Neural crest cell (in vitro differentiated cells): ENCODE data around the gene SYT15. TPM values are rescaled to one million over a fixed set of nuclear protein-coding genes. Genes with fewer than 3 reads are reported as not detected.

ENCODE experiments used
- DNase-seq: peaks from one replicate; pipeline ENCODE4 v3.0.0; 2021; ENCODE audit warnings: low read depth, mixed read lengths, low spot score
- H3K27ac Mint-ChIP-seq: one replicate; pipeline ENCODE4 v1.8.0; 2021; ENCODE audit warnings: mild to moderate bottlenecking, mixed read lengths; ENCODE audit not compliant: unreplicated experiment
- H3K27me3 Mint-ChIP-seq: 2 replicates; pipeline ENCODE4 v1.8.0; 2021; ENCODE audit warnings: low read depth, mild to moderate bottlenecking, mixed read lengths
- H3K36me3 Mint-ChIP-seq: 2 replicates; pipeline ENCODE4 v1.8.0; 2021; ENCODE audit warnings: low read depth, mild to moderate bottlenecking, mixed read lengths
- H3K4me1 Mint-ChIP-seq: 2 replicates; pipeline ENCODE4 v1.8.0; 2021; ENCODE audit warnings: mixed read lengths
- H3K4me3 Mint-ChIP-seq: one replicate; pipeline ENCODE4 v1.8.0; 2021; ENCODE audit warnings: mild to moderate bottlenecking, mixed read lengths
- H3K9me3 Mint-ChIP-seq: 2 replicates; pipeline ENCODE4 v1.8.0; 2021; ENCODE audit warnings: mixed read lengths
- total RNA-seq: library from RNA; stranded (reverse); gene quantifications from 2 replicates; pipeline ENCODE4 v1.2.1, GENCODE V29; 2021
- TF ChIP-seq, protein P1 (sequence below): fragments of 200-600 bp; sonication (generic); conservative IDR thresholded peaks from 2 replicates; pipeline ENCODE4 v1.5.0; 2021; ENCODE audit warnings: antibody characterized with exemption, mild to moderate bottlenecking

SYT15 gene
- total RNA-seq, 1 donor from 2014 or later, result 1.6 TPM

GRCh38 chr10:46547541-46548497 is 31.1 kb upstream of the SYT15 start:
- Mint-ChIP-seq H3K27me3 (peaks cover 12% of the 10 kb centered on the region), H3K4me1 (no peaks in the 10 kb centered on the region), H3K4me3 (no peak overlapping the region), H3K9me3 (no peaks in the 10 kb centered on the region), H3K36me3 (no peaks in the 10 kb centered on the region), H3K27ac (no peak overlapping the region)
- DNase-seq, result no peak
- TF ChIP-seq, protein P1, sequence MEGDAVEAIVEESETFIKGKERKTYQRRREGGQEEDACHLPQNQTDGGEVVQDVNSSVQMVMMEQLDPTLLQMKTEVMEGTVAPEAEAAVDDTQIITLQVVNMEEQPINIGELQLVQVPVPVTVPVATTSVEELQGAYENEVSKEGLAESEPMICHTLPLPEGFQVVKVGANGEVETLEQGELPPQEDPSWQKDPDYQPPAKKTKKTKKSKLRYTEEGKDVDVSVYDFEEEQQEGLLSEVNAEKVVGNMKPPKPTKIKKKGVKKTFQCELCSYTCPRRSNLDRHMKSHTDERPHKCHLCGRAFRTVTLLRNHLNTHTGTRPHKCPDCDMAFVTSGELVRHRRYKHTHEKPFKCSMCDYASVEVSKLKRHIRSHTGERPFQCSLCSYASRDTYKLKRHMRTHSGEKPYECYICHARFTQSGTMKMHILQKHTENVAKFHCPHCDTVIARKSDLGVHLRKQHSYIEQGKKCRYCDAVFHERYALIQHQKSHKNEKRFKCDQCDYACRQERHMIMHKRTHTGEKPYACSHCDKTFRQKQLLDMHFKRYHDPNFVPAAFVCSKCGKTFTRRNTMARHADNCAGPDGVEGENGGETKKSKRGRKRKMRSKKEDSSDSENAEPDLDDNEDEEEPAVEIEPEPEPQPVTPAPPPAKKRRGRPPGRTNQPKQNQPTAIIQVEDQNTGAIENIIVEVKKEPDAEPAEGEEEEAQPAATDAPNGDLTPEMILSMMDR, result no peak

GRCh38 chr10:46548498-46549090 is 30.3 kb upstream of the SYT15 start:
- Mint-ChIP-seq H3K4me1 (no peaks in the 10 kb centered on the region), H3K4me3 (no peak overlapping the region), H3K27me3 (peaks cover 7% of the 10 kb centered on the region), H3K27ac (no peak overlapping the region), H3K9me3 (no peaks in the 10 kb centered on the region), H3K36me3 (no peaks in the 10 kb centered on the region)
- TF ChIP-seq, protein P1, result no peak
- DNase-seq, result no peak

- no peak overlapping the region for H3K4me3 Mint-ChIP-seq
- DNase-seq, result no peak
- TF ChIP-seq, protein P1, result no peak
- no peaks in the 10 kb centered on the region for H3K4me1 Mint-ChIP-seq
- H3K9me3 Mint-ChIP-seq, result no peaks in the 10 kb centered on the region
- no peaks in the 10 kb centered on the region for H3K36me3 Mint-ChIP-seq
- H3K27ac Mint-ChIP-seq, result no peak overlapping the region
- H3K27me3 Mint-ChIP-seq, result no peaks in the 10 kb centered on the region
These were observed 29.5 kb upstream of the SYT15 start for GRCh38 chr10:46549171-46550075.

DNA sequence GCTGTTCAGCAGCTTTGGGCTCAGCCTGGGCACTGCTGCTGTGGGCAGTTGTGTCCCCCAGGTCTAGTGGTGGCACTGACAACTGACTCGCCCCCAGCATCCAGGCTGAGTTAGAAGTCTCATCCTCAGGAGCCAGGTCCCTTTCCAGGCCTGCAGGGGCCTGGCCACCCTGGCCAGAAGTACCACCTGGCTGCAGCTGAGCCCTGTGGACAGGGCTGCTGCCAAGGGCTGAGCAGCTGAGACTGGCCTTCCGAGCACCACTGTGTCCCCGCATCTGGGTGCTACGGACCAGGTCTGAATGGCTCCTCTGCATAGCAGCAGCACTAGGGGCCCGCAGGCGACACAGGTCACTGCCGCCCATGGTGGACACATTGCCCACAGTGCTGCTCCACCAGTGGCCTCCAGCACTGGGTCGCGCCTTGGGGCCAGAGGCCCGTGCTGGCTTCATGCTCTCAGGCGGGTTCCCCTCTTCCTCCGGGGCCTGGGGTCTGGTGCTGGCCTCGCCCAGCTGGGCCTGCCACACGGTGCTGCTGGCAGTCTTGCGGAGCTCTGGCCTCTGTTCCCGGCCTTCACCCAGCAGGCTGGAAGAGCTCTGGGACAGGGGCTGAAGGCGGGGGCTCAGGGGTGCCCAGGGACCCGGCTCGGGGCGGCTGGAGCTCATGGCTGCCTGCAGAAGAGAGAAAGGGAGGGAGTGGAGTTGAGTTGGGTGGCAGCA is 28.7 kb upstream of the SYT15 start:
- Mint-ChIP-seq H3K27me3 (no peaks in the 10 kb centered on the region), H3K4me3 (no peak overlapping the region), H3K9me3 (no peaks in the 10 kb centered on the region), H3K27ac (no peak overlapping the region), H3K4me1 (no peaks in the 10 kb centered on the region), H3K36me3 (no peaks in the 10 kb centered on the region)
- TF ChIP-seq, protein P1, result no peak
- no peak for DNase-seq
